G401.6 (cell line): ENCODE data around the gene MANF.
"Not testable (repeated sequence)": the region's sequence is repeated elsewhere in the genome, so short reads cannot be mapped to it uniquely, and the experiment has no call there.

Experiments used
- FAIRE-seq: peaks from 2 replicates; lab custom pipeline; 2012; peaks lifted over from hg19 to GRCh38; lab: Jason Lieb, UNC

Gene MANF

DNA sequence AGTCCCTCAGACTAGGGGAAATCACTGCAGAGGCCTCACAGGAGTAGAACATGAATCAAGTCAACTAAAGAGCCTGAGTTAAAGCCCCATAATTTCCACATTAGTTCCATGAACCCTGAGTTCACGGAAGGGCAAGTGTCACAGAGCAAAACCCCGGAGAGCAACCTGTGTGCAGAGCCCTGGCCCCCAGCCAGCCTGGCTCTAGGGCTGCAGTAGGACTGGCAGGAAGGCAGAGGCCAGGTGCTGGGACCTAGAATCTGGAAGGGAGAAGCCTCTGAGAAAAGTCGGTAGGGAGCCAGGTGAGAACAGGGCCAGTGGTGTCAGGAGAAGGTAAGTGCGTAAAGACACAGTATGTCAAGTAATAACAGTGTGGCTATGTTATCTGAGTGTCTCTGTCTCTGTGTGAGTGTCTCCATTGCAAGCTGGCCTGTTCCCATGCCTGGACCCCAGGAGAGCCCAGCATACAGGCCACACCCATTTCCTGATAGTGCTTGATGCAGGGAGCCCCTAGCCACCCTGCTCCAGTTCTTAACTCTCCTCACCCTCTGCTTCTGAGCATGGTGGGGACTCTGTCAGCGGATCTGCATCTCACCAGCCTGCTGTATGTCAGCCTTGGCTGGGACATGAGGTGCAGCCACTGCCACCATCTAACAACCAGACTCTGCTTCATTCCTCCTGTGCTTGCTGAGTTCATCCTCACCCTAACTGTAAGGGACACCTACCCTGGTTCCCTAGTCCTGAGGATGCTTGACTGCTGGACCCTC is 11.3 kb upstream of the MANF start:
- FAIRE-seq, result no peak

DNA sequence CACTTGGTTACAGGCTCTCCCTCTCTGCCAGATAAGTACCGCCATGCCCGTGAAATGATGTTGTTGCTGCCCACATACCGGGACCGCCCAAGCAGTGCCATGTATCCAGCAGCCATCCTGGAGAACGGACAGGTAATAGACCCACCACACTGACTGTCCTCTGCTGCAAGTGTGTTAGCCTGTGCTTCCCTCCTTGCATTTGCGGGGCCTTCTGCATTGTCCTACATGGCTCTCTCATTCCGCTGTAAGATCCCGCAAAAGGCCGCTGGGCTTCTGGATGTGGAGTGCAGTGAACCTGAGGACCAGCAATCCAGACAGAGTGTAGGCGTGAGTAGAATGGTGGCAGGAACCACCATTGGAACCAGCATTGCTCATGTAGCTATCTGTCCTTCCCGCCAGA is 10.6 kb upstream of the MANF start:
- FAIRE-seq, result no peak

DNA sequence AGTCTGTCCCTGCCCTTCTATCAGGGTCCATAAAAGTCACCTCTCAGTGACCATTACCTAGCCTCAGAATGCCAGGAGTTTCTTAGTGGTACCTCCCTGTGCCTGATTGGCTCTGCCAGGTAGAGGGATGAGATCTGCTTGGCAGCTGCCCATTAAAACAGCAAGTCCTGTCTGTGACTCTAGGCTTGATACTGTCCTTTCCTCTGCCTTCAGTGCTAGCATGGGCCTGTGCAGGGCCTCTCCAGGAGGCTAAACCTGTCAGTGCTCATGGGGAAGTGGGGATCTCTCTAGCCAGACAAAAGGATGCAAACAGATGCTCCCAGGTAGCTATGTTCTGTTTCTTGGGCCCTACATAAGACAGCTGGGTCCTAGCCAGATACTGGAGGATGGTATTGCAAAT is 10.0 kb upstream of the MANF start:
- no peak for FAIRE-seq

DNA sequence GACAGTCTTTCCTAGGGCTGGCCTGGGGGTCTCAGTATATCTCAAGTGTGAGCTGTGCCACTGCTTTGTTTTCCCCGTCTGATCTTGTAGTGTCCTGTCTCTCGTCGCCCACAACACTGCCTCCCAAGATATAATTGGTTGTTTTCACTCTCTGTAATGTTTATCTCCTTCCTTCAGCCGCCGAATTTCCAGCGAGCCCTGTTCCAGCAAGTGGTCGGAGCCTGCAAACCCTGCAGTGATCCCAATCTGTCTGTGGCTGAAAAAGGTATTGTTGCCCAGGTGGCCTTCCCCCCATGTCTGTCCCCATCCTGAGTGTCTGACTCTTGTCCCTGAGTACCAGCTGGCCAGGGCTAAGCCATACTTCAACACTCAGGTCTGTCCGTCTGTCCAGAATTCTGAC is 9.5 kb upstream of the MANF start:
- no peak for FAIRE-seq

DNA sequence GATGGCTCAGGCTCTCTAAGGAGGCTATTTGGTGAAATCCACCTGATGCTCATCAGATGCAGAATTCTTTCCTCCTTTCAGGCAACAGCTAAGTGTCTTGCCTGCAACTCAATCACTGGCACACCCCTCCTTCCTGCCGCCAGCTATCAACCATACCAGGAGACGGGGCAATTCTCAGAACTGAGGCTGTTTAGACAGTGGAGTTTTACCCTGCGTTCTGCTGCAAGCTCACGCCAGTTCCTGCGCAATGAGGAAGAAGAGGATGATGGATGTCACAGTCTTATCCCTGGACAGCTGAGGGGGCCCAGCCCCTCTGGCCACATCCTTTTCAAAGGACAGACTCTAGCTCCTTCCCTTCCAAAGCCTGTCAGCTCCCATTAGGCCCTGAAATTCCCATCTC is 7.0 kb upstream of the MANF start:
- FAIRE-seq, result no peak

DNA sequence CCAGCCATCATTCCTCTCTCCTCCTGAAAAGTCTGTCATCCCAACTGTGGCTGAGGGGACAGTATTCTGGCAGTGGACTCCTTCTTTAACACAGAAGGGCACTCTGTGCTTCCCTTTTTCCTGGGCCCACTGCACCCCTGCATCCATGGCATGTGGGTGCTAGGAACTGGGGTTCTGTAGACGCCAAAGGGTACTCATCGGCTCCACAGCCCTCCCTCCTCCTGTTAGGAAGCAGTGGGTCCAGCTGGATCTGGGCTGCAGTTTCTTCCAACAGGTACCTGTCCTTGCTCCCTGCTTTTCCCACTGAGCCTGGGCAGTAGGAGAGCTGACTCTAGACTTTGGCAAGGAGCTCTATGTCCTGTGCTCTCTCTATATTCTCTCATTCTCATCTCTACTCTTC is 6.4 kb upstream of the MANF start:
- no peak for FAIRE-seq

DNA sequence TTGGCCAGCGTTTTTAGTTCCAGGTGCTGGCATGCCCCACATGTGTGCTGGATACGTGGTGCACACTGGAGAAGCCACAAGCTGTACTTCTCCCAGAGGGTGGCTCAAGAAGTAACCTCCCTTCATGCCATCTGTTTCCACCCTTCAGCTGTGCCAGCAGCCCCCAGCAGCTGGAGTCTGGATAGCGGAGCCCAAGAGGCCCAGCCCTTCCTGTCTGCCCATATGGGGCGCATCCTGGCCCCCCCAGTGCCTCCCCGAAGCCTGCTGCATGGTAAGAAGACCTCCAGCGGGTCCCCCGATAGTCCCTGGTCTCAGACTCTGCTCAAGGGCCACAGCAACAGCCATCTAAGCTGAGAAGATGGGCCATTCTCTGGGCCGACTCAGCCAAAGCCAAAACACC is 5.8 kb upstream of the MANF start:
- FAIRE-seq, result no peak

DNA sequence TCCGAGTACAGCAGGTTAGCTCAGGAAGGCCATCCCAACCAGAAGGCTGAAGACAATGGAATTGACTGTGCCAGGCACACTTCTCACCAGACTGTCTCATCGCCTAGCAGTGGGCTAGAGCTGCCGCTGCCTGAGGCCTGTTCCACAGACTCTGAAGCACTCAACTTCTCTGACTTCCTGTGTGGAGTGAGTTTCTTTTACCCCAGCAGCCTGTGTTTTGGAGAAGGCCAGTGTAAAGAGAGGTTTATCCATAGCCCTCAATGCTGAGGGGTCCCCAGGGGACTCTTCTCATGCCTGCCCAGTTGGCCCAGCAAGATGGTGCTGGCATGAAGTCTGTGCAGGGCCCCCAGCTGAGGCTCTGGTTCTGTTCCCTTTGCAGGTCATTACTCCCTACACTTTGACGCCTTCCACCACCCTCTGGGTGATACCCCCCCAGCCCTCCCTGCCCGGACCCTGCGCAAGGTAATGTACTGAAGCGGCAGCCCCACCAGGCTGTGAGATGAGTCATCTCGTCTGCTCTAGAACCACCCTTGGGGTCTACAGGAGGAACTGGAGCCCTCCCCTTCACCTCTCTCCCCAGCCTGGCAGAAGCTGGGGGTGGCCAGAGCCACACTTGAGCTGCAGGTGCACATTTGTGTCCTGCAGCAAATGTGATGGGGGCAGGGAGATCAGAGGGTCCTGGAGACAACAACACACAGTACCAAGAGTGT is 5.2 kb upstream of the MANF start:
- no peak for FAIRE-seq

DNA sequence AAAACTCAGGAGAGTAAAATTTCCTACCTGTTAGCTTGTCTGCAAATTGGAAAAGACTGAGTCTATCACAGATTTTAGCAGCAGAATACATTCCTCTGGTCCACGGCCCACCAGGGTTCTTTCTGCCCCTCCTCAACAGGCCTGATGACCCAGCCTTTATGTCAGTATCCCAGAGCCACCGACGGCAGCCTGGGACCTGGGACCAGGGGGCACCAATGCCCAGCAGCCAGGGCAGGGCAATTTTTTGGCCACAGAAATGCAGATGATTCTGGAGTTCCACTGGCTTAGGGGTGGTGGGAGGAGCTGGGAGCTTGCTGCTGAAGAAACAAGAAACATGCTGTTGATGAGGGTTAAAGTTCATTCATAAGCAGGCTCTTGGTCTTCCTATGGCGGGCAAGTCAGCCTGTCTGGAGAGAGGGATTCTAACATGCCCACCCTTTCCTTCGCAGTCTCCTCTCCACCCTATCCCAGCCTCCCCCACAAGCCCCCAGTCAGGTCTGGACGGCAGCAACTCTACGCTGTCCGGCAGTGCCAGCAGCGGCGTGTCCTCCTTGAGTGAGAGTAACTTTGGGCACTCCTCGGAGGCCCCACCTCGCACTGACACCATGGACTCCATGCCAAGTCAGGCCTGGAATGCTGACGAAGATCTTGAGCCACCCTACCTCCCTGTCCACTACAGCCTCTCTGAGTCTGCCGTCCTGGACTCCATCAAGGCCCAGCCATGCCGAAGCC is 4.3 kb upstream of the MANF start:
- no peak for FAIRE-seq

DNA sequence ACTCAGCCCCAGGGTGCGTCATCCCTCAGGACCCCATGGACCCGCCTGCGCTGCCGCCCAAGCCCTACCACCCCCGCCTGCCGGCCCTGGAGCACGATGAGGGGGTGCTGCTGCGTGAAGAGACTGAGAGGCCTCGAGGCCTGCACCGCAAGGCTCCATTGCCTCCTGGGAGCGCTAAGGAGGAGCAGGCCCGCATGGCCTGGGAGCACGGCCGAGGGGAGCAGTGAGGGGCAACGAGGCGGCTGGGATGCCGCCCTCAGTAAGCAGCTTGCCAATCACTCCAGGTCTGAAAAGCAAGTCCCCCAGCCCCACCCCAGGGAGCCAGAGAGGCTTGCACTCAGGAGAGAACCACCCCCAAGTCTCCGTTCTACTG is 3.8 kb upstream of the MANF start:
- FAIRE-seq, result no peak

DNA sequence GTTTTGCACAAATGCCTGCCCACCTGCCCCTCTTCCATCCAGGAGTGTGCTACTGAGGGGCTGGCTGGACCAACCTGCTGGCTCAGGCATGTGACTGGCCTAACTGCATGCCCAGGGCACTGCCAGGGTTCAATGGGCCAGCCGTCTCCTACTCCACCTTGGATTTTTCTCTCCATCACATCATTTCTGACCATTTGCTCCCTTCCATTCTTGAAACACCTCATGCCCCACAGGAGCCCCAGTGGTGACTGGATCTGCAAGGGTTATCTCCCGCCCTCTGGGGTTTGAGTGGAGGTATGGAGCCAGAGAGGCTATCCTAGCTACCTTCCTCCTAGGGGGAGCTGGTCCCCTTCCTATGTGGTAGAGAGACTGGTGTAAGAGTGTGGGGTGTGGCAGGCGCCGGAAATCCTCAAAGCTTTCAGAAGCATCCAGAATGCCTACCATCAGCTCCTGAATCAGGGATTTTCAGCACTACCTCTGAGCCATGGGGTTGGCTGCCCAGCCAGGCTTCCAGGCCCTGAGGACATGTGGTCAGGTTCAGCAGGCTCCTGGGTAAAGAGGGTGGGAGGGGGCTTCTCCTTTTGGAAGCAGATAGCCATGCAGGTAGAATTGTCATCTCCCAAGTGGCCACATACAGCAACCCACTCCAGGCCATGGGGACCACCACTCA is 2.9 kb upstream of the MANF start:
- no peak for FAIRE-seq

DNA sequence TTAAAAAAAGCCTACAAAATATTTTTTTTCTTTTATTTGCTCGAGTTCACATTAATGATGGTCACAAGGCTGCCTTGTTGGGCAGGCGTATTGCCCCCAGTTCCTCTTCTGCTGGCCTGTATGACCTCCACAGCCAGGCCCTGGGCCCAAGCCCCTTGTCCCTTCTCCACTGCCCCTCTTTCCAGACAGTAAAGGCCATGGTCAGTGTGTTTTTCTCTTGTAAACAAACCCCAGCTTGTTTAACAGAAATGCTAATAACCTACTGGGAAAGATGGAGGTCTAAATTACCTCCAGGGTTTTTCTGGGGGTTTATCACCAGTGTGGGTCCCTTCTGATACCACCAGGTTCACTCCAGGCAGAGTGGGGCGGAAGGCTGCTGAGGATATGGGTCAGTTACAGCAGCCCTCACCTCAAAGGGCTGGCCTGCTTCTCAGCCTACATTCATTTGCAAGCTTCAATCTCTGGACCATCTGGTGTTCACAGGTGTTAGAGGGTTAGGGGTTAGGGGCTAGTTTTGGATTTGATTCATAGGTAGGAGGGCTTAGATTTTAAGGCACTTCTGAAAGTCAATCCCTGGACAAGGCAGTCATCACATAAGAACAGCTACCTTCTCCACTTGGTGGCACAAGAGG is 2.0 kb upstream of the MANF start:
- no peak for FAIRE-seq

DNA sequence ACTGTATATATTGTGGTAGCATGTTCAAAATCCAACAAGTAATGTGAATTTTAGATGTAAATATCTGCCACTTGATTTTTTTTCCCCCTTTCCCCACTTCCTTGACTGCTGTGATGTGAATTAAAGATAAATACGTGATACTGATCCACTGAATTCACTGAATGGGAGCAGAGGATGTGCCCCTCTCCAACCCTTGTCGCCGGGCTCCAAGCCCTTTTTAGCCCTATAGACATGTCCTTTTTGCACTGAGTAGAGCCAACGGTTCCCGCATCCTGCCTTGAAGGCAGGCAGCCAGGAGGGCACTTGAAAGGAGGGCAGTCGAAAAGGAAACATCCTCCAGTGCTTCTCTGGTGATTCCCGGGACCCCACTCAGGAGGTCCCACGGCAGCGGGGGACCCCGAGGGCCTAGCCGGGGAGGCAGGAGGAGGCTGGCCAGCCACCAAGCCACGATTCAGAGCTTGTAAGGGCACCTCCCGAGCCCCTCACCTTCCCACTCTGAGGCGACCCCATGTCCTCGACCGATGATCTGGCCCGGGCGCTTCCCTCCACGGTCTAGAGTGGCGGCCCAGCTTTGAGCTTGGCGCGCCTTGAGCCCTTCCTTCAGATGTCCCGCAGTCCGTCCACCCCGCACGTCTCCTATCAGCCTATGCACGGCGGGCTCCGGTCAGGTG is 901 bp upstream of the MANF start:
- no peak for FAIRE-seq

DNA sequence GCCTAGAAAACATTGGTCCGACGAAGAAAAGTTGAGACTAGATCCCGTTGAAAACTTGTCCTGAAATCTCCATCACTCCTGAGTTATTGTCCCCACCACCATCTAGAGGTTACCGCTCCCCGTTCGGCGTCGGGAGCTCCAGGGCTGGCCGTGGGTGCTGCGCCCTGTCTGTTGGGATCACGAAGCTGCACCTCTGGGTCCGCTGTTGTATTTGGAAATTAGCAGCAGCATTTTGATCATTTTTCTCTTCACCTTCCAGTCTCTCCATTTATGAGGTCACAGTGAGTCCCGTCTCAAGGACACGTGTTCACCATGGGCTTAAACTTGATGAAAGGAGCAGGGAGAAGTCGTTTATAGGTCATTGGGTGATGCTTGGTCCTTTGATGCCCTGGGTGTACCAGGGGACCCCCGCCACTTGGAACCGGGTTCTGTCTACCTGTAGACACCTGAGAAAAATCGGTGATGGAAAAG is 565 bp downstream of the MANF start:
- FAIRE-seq, result no peak

DNA sequence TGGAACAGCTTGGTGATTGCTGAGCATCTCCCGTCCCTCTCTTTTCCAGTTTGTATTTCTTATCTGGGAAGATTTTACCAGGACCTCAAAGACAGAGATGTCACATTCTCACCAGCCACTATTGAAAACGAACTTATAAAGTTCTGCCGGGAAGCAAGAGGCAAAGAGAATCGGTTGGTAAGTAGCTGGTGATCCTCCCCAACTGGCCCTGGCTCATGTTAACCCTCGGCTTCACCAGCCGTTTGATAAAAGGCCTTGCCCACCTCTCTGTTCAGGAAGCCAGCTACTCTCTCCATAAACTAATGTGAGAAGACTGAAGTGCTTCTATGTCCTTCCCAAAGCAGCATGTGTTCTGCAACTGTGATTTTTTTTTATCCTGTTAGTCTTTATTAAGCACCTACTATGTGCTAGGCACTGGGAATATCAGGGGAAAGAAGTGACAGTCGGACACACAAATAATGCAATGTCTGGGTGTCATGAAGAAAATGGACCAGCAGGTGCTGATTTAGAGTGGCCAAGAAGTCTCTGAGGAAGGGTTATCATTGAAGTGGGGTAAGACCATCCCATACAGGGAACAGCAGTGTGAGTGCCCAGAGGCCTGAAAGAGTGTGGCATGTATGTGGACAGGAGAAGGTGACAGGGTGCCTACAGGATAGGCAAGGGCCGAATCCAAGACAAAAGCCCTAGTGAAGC is 1.2 kb downstream of the MANF start:
- FAIRE-seq, result no peak

DNA sequence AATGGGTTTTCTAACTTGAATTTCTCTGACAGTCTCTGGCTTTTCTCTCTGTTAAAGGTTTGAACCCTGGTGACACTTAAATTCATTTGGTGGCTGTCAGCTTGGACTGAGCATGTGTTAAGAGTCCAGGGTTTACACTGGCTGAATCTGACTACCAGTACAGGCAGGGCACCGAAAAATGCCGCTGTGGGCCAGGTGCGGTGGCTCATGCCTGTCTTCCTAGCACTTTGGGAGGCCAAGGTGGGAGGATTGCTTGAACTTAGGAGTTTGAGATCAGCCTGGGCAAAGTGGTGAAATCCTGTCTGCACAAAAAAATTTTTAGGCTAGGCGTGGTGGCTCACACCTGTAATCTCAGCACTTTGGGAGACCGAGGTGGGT is 1.8 kb downstream of the MANF start:
- no peak for FAIRE-seq

DNA sequence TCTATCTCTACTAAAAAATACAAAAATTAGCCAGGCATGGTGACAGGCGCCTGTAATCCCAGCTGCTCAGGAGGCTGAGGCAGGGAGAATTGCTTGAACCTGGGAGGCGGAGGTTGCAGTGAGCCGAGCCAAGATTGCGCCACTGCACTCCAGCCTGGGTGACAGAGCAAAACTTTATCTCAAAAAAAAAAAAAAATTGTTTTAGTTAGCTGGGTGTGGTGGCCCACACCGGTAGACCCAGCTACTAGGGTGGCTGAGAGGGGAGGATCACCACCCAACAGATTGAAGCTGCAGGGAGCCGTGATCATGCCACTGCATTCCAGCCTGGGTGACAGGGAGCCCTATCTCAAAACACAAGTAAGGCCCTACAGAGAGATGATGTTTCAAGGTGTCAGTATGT is 2.2 kb downstream of the MANF start:
- not testable (repeated sequence) for FAIRE-seq

DNA sequence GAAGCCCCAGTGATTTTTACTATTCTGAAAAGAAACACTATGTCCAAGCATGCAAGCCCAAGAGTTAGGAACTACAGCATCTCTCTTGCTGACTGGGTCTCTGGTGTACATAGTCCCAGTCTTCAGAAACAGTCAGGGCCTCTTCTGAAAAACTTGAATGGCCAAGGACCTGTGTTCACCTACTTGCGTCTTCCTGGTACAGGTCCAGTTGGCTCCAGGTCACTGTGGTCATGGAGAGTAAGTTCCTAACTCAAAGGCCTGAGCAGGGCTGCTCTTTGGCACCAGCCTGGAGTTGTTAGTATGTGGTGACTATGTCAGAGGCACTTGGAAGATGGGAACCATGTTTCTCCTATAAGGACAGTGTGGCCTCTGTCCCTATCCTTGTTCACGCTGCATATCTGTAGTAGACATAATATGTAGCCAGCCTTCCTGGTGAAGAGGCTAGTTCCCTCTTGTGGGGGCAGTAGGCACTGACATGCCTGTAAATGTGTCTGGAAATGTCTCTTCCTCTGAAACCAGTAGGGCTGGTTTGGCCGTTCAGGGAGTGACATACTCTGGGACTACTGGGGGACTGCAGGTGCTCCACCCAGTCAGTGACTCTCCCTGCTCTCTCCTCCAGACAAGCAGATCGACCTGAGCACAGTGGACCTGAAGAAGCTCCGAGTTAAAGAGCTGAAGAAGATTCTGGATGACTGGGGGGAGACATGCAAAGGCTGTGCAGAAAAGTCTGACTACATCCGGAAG is 3.4 kb downstream of the MANF start:
- FAIRE-seq, result no peak

DNA sequence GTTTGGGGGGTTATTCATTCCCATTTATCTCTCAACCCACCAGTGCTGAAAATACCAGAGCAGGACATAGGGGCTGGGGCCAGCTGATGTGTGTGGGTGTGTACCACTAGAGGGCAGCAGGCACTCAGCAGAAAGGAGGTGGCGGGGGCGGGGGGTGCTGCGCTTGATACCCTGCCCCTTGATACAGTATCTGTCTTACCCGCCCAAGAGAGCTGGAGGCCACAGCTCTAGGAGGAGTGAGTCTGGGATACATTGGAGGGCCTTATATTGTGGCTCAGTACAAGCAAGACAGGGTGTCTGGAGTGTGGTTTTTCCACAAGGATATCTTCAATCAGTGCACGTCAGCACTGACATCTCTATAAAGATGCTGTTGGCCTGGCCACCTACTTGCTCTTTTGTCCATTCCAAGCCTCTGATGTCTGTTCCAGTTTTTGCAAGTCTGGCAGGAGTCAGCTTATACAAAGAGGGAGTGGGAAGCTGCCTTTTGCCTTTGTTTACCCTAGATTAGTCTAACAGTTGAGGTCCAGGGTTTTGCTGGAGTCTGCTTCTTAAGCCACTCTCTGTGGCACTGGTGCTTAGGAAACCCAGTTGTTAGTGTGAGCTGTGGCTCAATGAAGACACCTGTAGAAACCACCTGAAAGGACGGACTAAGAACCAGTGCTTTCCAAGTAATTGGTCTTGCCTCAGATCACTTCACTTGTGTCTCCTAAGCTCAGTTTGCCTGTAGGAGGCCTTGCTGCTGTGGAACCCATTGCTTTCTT is 4.5 kb downstream of the MANF start:
- FAIRE-seq, result no peak
